HepG2 (cell line): ENCODE results near the gene GPATCH4. TPM values are rescaled to one million over a fixed set of nuclear protein-coding genes. Genes with fewer than 3 reads are reported as not detected.
A peak's percentile ranks its signal among the peaks of the same experiment; 100 is the strongest.

Source experiments
- ATAC-seq: fragments of 200-7000 bp; cut with Tn5 transposase; 3 replicates; pipeline ENCODE4 v1.9.1; 2020; ENCODE audit warnings: mild to moderate bottlenecking, moderate library complexity
- BruUV-seq: library from RNA; stranded (reverse); fragments of 400-500 nt; replicated peaks from 2 replicates; lab custom pipeline; 2021; lab: Mats Ljungman, UMichigan
- CTCF ChIA-PET: fragments of 300-600 bp; formaldehyde crosslinking; extraction: SDS; loops from one replicate; lab custom pipeline; 2021; ENCODE audit warnings: low total read pairs, inconsistent platforms, low intra/inter-chr PET ratio; lab: Yijun Ruan, JAX
- POLR2A ChIA-PET: fragments of 350-600 bp; sonication (Branson Sonifier 250); formaldehyde crosslinking; loops from one replicate; lab custom pipeline; 2020; ENCODE audit warnings: antibody characterized with exemption, inconsistent platforms; lab: Yijun Ruan, JAX
- DNase-seq: peaks from one replicate; pipeline ENCODE4 v3.0.0-alpha.2; 2015; ENCODE audit warnings: low spot score
- FAIRE-seq: peaks from 3 replicates; lab custom pipeline; 2011; peaks lifted over from hg19 to GRCh38; lab: Jason Lieb, UNC
- H2AFZ ChIP-seq: one replicate; pipeline ENCODE4 v1.6.1; 2011; ENCODE audit warnings: low read length, inconsistent platforms
- H3K27ac ChIP-seq: fragments of 300-600 bp; 3 replicates; pipeline ENCODE4 v1.8.0; 2011; ENCODE audit warnings: mixed run types, mild to moderate bottlenecking, mixed read lengths, low read length, inconsistent platforms; ENCODE audit not compliant: insufficient read depth; ENCODE audit errors: extremely low read length
- H3K27me3 ChIP-seq, 2 experiments: fragments of 200-600 bp in 1 of 2; 2 replicates in 1 of 2; 3 replicates in 1 of 2; pipeline versions ENCODE4 v1.6.0 to v1.8.0; 2011; ENCODE audit warnings: low read length in 2 of 2, mild to moderate bottlenecking in 2 of 2, moderate library complexity in 2 of 2, inconsistent platforms in 1 of 2; ENCODE audit not compliant: insufficient read depth in 2 of 2, control insufficient read depth in 1 of 2
- H3K36me3 ChIP-seq, 2 experiments: fragments of 200-600 bp in 1 of 2; replicated peaks in 1 of 2; 2 replicates in 1 of 2; 3 replicates in 1 of 2; pipeline versions ENCODE4 v1.5.1 to v1.8.0; 2011; ENCODE audit warnings: low read length in 2 of 2, inconsistent platforms in 1 of 2; ENCODE audit not compliant: insufficient read depth in 2 of 2, control insufficient read depth in 1 of 2
- H3K4me1 ChIP-seq: 2 replicates; pipeline ENCODE4 v1.5.1; 2012; ENCODE audit warnings: low read length, inconsistent platforms; ENCODE audit not compliant: insufficient read depth
- H3K4me2 ChIP-seq: 2 replicates; pipeline ENCODE4 v1.6.0; 2011; ENCODE audit warnings: low read depth, low read length, inconsistent platforms
- H3K4me3 ChIP-seq, 3 experiments: fragments of 200-600 bp in 1 of 3; sonication (generic), shearing (Covaris generic) in 1 of 3; replicated peaks in 1 of 3; 2 replicates each; pipeline ENCODE4 v1.5.1; 2011 to 2016; ENCODE audit warnings: low read length in 3 of 3, inconsistent platforms in 2 of 3, low read depth in 2 of 3, mild to moderate bottlenecking in 2 of 3, control low read depth in 1 of 3, mixed read lengths in 1 of 3; ENCODE audit not compliant: insufficient read depth in 1 of 3
- H3K79me2 ChIP-seq: one replicate; pipeline ENCODE4 v1.6.1; 2011; ENCODE audit warnings: low read length, inconsistent platforms; ENCODE audit not compliant: insufficient read depth
- H3K9ac ChIP-seq: 2 replicates; pipeline ENCODE4 v1.6.0; 2011; ENCODE audit warnings: mild to moderate bottlenecking, low read depth, low read length, inconsistent platforms; ENCODE audit not compliant: insufficient read depth
- H3K9me3 ChIP-seq: 2 replicates; pipeline ENCODE4 v1.5.1; 2012; ENCODE audit warnings: mild to moderate bottlenecking, low read length
- H4K20me1 ChIP-seq: 2 replicates; pipeline ENCODE4 v1.6.0; 2011; ENCODE audit warnings: inconsistent platforms, mild to moderate bottlenecking, low read length, moderate library complexity; ENCODE audit not compliant: insufficient read depth
- ARHGAP35 ChIP-seq: sonication (generic); formaldehyde crosslinking; IDR thresholded peaks from 2 replicates; pipeline ENCODE4 v1.9.0; 2022; ENCODE audit warnings: mild to moderate bottlenecking, inconsistent platforms, moderate library complexity, missing genetic modification reagents, borderline replicate concordance
- DR1 ChIP-seq: sonication (generic); formaldehyde crosslinking; IDR thresholded peaks from 2 replicates; pipeline ENCODE4 v1.8.0; 2021; ENCODE audit warnings: mild to moderate bottlenecking, missing genetic modification reagents, inconsistent platforms
- GABPB1 ChIP-seq: IDR thresholded peaks from 2 replicates; pipeline ENCODE4 v1.6.1; 2016; ENCODE audit warnings: mild to moderate bottlenecking, missing genetic modification reagents, moderate library complexity, missing compliant biosample characterization
- JUNB ChIP-seq: sonication (generic); formaldehyde crosslinking; IDR thresholded peaks from 2 replicates; pipeline ENCODE4 v1.8.0; 2022; ENCODE audit warnings: missing genetic modification reagents, mild to moderate bottlenecking, borderline replicate concordance
- RNF219 ChIP-seq: sonication (generic); formaldehyde crosslinking; IDR thresholded peaks from 2 replicates; pipeline ENCODE4 v1.5.0; 2020; ENCODE audit warnings: mild to moderate bottlenecking, missing genetic modification reagents
- ZC3H13 ChIP-seq: sonication (generic); formaldehyde crosslinking; IDR thresholded peaks from 2 replicates; pipeline ENCODE4 v1.8.1; 2023; ENCODE audit warnings: mild to moderate bottlenecking, missing genetic modification reagents, moderate library complexity
- ZNF160 ChIP-seq: sonication (generic); formaldehyde crosslinking; IDR thresholded peaks from 2 replicates; pipeline ENCODE4 v1.8.0; 2022; ENCODE audit warnings: mild to moderate bottlenecking, inconsistent platforms, missing genetic modification reagents
- WGBS: methylation state at CpG from one replicate; pipeline ENCODE4 v1.1.6; 2017; ENCODE audit warnings: low lambda C conversion rate; 5-methylcytosine and 5-hydroxymethylcytosine counted together
- in situ Hi-C: cut with HindIII; loops from 2 replicates; pipeline ENCODE4 v1.10.0; 2017; ENCODE audit warnings: low pct_unique_long_range_greater_than_20kb; ENCODE audit not compliant: extremely low pct_ligation_motif_present
- intact Hi-C: fragments of 100-400 bp; cut with micrococcal nuclease; formaldehyde crosslinking; loops from one replicate; pipeline ENCODE4 v1.10.0; 2022; ENCODE audit not compliant: unreplicated experiment
- polyA plus RNA-seq, 8 experiments: library from polyadenylated mRNA; depleted of rRNA in 3 of 8; stranded (reverse) in 7 of 8; unstranded in 1 of 8; fragments of >200 nt; fragmentation: Illumina TruSeq in 4 of 8; extraction: Trizol in 4 of 8; gene quantifications; 2 replicates each; pipeline versions ENCODE4 v1.2.1 to v1.2.3, GENCODE V29; 2011 to 2016; ENCODE audit warnings: low read depth in 4 of 8, missing spikeins in 1 of 8, mixed read lengths in 1 of 8; ENCODE audit not compliant: insufficient read depth in 1 of 8
- total RNA-seq, 5 experiments: library from RNA; depleted of rRNA; stranded (reverse); fragments of >200 nt; fragmentation: Illumina TruSeq; extraction: Trizol; gene quantifications; 2 replicates each; pipeline ENCODE4 v1.2.3, GENCODE V29; 2016; ENCODE audit warnings: low read depth in 1 of 5
- TF ChIP-seq, protein P1 (sequence below): sonication (generic); formaldehyde crosslinking; IDR thresholded peaks from 2 replicates; pipeline ENCODE4 v1.9.0; 2021; ENCODE audit warnings: missing genetic modification reagents, mild to moderate bottlenecking, borderline replicate concordance
- TF ChIP-seq, protein P2 (sequence below): sonication (generic); formaldehyde crosslinking; IDR thresholded peaks from 2 replicates; pipeline ENCODE4 v1.4.0; 2020; ENCODE audit warnings: missing genetic modification reagents, borderline replicate concordance
- TF ChIP-seq, protein P3 (sequence below): sonication (generic); formaldehyde crosslinking; IDR thresholded peaks from 2 replicates; pipeline ENCODE4 v1.8.1; 2023; ENCODE audit warnings: mild to moderate bottlenecking, inconsistent platforms, moderate library complexity, missing genetic modification reagents, borderline replicate concordance

GPATCH4 gene
- total and polyA plus RNA-seq, 2 of the 13 experiments (the other 11 are each of a cell fraction or from before 2014, with no cell fraction given), result 19.2 to 37.9 TPM

DNA sequence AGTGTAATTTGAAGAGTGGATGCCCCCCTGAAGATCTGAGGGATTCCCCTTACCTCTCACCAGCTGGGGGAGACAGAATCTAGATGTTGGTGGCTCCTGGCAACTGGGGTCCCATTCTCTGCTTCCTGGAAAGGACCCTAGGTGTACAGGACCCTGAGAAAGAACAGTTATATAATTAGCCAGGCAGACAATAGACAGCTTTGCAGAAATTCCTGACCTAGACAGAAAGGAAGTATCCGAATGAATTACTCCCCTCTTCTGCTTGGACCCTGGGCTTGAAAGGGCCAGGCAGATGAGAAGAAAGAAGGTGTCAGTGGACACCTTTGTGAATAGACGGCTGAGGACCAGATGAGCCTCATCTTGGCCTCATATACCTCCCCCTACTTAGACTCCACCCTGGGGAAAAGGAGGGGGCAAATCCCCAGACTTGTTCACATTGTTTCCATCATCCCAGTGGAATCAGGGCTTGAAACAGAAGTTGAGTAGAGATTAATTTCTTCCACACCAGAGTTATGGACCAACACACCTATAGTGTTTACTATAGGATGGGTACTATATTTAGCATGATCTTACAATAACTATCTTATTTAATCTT, 27.1 kb downstream of the GPATCH4 start:
- Histone ChIP-seq H3K4me3 (no peak overlapping the region), H3K9me3 (no peaks in the 10 kb centered on the region), H3K4me2 (no peak overlapping the region), H3K36me3 (peaks cover 0 to 2% of the 10 kb centered on the region in 2 experiments; a peak in 1 of 5 replicates), H4K20me1 (no peaks in the 10 kb centered on the region), H3K27me3 (peaks cover 0 to 12% of the 10 kb centered on the region in 2 experiments; a peak in 1 of 5 replicates), H3K4me1 (peaks cover 24% of the 10 kb centered on the region), H3K79me2 (peaks cover 4% of the 10 kb centered on the region), H2AFZ (no peak overlapping the region), H3K9ac (no peak overlapping the region), H3K27ac (no peak overlapping the region)
- in situ Hi-C loops, result no loop called here
- TF ChIP-seq ARHGAP35 (no peak), ZNF160 (CRISPR knock-in tag) (no peak)
- TF ChIP-seq, protein P1, sequence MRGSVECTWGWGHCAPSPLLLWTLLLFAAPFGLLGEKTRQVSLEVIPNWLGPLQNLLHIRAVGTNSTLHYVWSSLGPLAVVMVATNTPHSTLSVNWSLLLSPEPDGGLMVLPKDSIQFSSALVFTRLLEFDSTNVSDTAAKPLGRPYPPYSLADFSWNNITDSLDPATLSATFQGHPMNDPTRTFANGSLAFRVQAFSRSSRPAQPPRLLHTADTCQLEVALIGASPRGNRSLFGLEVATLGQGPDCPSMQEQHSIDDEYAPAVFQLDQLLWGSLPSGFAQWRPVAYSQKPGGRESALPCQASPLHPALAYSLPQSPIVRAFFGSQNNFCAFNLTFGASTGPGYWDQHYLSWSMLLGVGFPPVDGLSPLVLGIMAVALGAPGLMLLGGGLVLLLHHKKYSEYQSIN (CRISPR knock-in tag), result no peak
- ATAC-seq, result no peak
- 22% methylated on average over 1 of the region's 2 CpGs for WGBS
- no peak for DNase-seq
- FAIRE-seq, result no peak
- ChIA-PET CTCF (no interaction called here), POLR2A (no interaction called here)
- BruUV-seq, result no TSS peak
- intact Hi-C loops, result no loop called here

DNA sequence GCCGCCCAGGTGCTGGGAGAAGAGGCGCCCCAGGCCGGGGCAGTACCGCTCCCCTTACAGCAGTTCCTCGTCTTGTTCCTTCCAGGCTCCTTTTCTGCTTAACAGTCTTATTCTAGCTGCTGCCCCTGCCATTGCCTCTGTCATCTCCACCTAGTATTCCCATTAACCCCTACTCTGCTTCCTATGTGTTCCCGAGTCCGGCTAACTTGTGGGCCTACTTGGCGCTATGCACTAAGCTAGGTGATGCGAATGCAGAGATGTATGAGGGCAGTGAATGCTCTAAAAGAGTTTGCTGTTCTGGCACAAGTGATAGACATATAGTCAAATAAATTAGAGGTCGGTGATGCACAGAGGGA, 28.6 kb downstream of the GPATCH4 start:
- intact Hi-C loops (loop anchor here (1.0 kb wide), 1 partner anchor 21 kb away; no protein-coding TSS in a partner anchor), in situ Hi-C loops (no loop called here)
- Histone ChIP-seq H3K27me3 (peaks cover 0 to 12% of the 10 kb centered on the region in 2 experiments; a peak in 1 of 5 replicates), H3K79me2 (peaks cover 4% of the 10 kb centered on the region), H3K4me2 (peak overlapping the region; percentile 89), H3K36me3 (peaks cover 0 to 6% of the 10 kb centered on the region in 2 experiments; a peak in 2 of 5 replicates), H3K4me1 (peaks cover 24% of the 10 kb centered on the region), H3K9me3 (no peaks in the 10 kb centered on the region), H3K27ac (no peak overlapping the region), H2AFZ (peak overlapping the region; percentile 9), H3K9ac (no peak overlapping the region), H3K4me3 (peak overlapping the region; percentile 85 to 95 (median 89); a peak in 5 of 6 replicates), H4K20me1 (no peaks in the 10 kb centered on the region)
- BruUV-seq, result no TSS peak
- CTCF ChIA-PET, result no interaction called here
- FAIRE-seq (no peak), ATAC-seq (peak; percentile 33), DNase-seq (no peak)
- POLR2A ChIA-PET, result interaction anchor here (0.9 kb wide), 1 partner anchor 67 kb away, joined by 5 read pairs; no protein-coding TSS in a partner anchor
- 18% methylated on average over 10 of the region's 10 CpGs for WGBS
- TF ChIP-seq, protein P2, sequence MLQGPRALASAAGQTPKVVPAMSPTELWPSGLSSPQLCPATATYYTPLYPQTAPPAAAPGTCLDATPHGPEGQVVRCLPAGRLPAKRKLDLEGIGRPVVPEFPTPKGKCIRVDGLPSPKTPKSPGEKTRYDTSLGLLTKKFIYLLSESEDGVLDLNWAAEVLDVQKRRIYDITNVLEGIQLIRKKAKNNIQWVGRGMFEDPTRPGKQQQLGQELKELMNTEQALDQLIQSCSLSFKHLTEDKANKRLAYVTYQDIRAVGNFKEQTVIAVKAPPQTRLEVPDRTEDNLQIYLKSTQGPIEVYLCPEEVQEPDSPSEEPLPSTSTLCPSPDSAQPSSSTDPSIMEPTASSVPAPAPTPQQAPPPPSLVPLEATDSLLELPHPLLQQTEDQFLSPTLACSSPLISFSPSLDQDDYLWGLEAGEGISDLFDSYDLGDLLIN (CRISPR knock-in tag), result 0 out of 2 replicates have a peak, but pooled peaks have one; percentile 6
- TF ChIP-seq, protein P3, sequence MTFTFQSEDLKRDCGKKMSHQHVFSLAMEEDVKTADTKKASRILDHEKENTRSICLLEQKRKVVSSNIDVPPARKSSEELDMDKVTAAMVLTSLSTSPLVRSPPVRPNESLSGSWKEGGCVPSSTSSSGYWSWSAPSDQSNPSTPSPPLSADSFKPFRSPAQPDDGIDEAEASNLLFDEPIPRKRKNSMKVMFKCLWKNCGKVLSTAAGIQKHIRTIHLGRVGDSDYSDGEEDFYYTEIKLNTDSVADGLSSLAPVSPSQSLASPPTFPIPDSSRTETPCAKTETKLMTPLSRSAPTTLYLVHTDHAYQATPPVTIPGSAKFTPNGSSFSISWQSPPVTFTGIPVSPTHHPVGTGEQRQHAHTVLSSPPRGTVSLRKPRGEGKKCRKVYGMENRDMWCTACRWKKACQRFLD (CRISPR knock-in tag), result 0 out of 2 replicates have a peak, but pooled peaks have one; percentile 9
- peak; percentile 5; the same call in 1 of the 2 replicates for TF ChIP-seq DR1
- TF ChIP-seq RNF219, result no peak
- TF ChIP-seq ZC3H13 (CRISPR knock-in tag), result 0 out of 2 replicates have a peak, but pooled peaks have one; percentile 2
- TF ChIP-seq JUNB (CRISPR knock-in tag), result no peak
- peak; percentile 5; the same call in 1 of the 2 replicates for TF ChIP-seq GABPB1 (CRISPR knock-in tag)
